Hepatocyte (in vitro differentiated cells): ENCODE results near the gene CDHR3.

Experiments
- EZH2 ChIP-seq: fragments of 200-600 bp; sonication (generic); IDR thresholded peaks from 2 replicates; pipeline ENCODE4 v1.6.1; 2016; ENCODE audit warnings: antibody characterized with exemption, mild to moderate bottlenecking, borderline replicate concordance
- EZH2phosphoT487 ChIP-seq: fragments of 200-600 bp; sonication (generic); IDR thresholded peaks from one replicate; pipeline ENCODE4 v1.6.1; 2018; ENCODE audit warnings: antibody characterized with exemption, mild to moderate bottlenecking, low read depth, moderate library complexity; ENCODE audit not compliant: unreplicated experiment, severe bottlenecking
- TF ChIP-seq, protein P1 (sequence below): fragments of 200-600 bp; sonication (generic); IDR thresholded peaks from 2 replicates; pipeline ENCODE4 v1.5.1; 2016; ENCODE audit warnings: antibody characterized with exemption, mild to moderate bottlenecking; ENCODE audit not compliant: poor library complexity

GRCh38 chr7:106072715-106073091, 109.6 kb downstream of the CDHR3 start:
- TF ChIP-seq, protein P1, sequence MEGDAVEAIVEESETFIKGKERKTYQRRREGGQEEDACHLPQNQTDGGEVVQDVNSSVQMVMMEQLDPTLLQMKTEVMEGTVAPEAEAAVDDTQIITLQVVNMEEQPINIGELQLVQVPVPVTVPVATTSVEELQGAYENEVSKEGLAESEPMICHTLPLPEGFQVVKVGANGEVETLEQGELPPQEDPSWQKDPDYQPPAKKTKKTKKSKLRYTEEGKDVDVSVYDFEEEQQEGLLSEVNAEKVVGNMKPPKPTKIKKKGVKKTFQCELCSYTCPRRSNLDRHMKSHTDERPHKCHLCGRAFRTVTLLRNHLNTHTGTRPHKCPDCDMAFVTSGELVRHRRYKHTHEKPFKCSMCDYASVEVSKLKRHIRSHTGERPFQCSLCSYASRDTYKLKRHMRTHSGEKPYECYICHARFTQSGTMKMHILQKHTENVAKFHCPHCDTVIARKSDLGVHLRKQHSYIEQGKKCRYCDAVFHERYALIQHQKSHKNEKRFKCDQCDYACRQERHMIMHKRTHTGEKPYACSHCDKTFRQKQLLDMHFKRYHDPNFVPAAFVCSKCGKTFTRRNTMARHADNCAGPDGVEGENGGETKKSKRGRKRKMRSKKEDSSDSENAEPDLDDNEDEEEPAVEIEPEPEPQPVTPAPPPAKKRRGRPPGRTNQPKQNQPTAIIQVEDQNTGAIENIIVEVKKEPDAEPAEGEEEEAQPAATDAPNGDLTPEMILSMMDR = no peak
- TF ChIP-seq EZH2phosphoT487 = no peak
- TF ChIP-seq EZH2 = no peak
